SK-N-SH (cell line): ENCODE results near the gene HMX3. TPM values are rescaled to one million over a fixed set of nuclear protein-coding genes. Genes with fewer than 3 reads are reported as not detected.

Experiments
- CTCF ChIA-PET: fragments of 300-600, 350-600 bp; formaldehyde crosslinking; extraction: SDS; loops from one replicate; lab custom pipeline; 2021; lab: Yijun Ruan, JAX
- POLR2A ChIA-PET: fragments of 350-600 bp; sonication (Branson Sonifier 250); formaldehyde crosslinking; extraction: SDS; loops from one replicate; lab custom pipeline; 2020; ENCODE audit warnings: antibody characterized with exemption, inconsistent platforms; lab: Yijun Ruan, JAX
- DNase-seq: peaks from one replicate; pipeline ENCODE4 v3.0.0; 2012
- H2AFZ ChIP-seq: fragments of 200-600 bp; sonication (generic); 2 replicates; pipeline ENCODE4 v1.8.1; 2016; ENCODE audit warnings: antibody characterized with exemption, mild to moderate bottlenecking, low read depth
- H3F3A ChIP-seq: fragments of 200-600 bp; sonication (generic); replicated peaks from 2 replicates; pipeline ENCODE3; 2016; ENCODE audit warnings: antibody characterized with exemption, mild to moderate bottlenecking; ENCODE audit not compliant: insufficient read depth
- H3K27ac ChIP-seq, 2 experiments: fragments of 200-500 bp in 1 of 2; fragments of 200-600 bp in 1 of 2; sonication (Bioruptor generic) in 1 of 2; sonication (generic), shearing (Covaris generic) in 1 of 2; 2 replicates each; pipeline versions ENCODE4 v1.5.1 to v1.6.1; 2014 to 2016; ENCODE audit warnings: low read depth in 2 of 2, inconsistent platforms in 1 of 2, low read length in 1 of 2, mild to moderate bottlenecking in 1 of 2, mixed read lengths in 1 of 2
- H3K27me3 ChIP-seq: fragments of 200-600 bp; sonication (generic), shearing (Covaris generic); 2 replicates; pipeline ENCODE4 v1.6.1; 2016; ENCODE audit warnings: mixed run types; ENCODE audit not compliant: insufficient read depth
- H3K36me3 ChIP-seq, 2 experiments: fragments of 200-500 bp in 1 of 2; fragments of 200-600 bp in 1 of 2; sonication (Bioruptor generic) in 1 of 2; sonication (generic) in 1 of 2; replicated peaks in 1 of 2; 2 replicates each; pipeline versions ENCODE3 to v1.5.1; 2014 to 2016; ENCODE audit warnings: low read length in 1 of 2, mild to moderate bottlenecking in 1 of 2; ENCODE audit not compliant: insufficient read depth in 2 of 2, control insufficient read depth in 1 of 2
- H3K4me1 ChIP-seq, 2 experiments: fragments of 200-500 bp in 1 of 2; fragments of 200-600 bp in 1 of 2; sonication (Bioruptor generic) in 1 of 2; sonication (generic), shearing (Covaris generic) in 1 of 2; 2 replicates each; pipeline versions ENCODE4 v1.5.1 to v1.6.1; 2014 to 2016; ENCODE audit warnings: low read depth in 1 of 2, low read length in 1 of 2, mixed run types in 1 of 2; ENCODE audit not compliant: insufficient read depth in 2 of 2, control insufficient read depth in 1 of 2
- H3K4me2 ChIP-seq: fragments of 200-600 bp; sonication (generic), shearing (Covaris generic); 2 replicates; pipeline ENCODE4 v1.6.1; 2017; ENCODE audit warnings: mixed run types
- H3K4me3 ChIP-seq, 2 experiments: fragments of 200-500 bp in 1 of 2; fragments of 200-600 bp in 1 of 2; sonication (Bioruptor generic) in 1 of 2; sonication (generic), shearing (Covaris generic) in 1 of 2; 2 replicates each; pipeline versions ENCODE4 v1.5.1 to v1.8.1; 2014 to 2016; ENCODE audit warnings: low read depth in 2 of 2, inconsistent platforms in 1 of 2, low read length in 1 of 2, mild to moderate bottlenecking in 1 of 2, mixed read lengths in 1 of 2, moderate library complexity in 1 of 2
- H3K79me2 ChIP-seq: fragments of 200-600 bp; sonication (generic); 2 replicates; pipeline ENCODE4 v1.8.1; 2017; ENCODE audit warnings: mild to moderate bottlenecking; ENCODE audit not compliant: insufficient read depth
- H3K9ac ChIP-seq: fragments of 200-600 bp; sonication (generic); 2 replicates; pipeline ENCODE4 v1.6.1; 2017; ENCODE audit warnings: mixed run types
- H3K9me2 ChIP-seq: fragments of 200-600 bp; sonication (generic); 2 replicates; pipeline ENCODE4 v1.6.1; 2017; ENCODE audit warnings: mixed run types
- H3K9me3 ChIP-seq: fragments of 200-600 bp; sonication (generic); 2 replicates; pipeline ENCODE4 v1.6.1; 2017; ENCODE audit warnings: mixed run types, mild to moderate bottlenecking, moderate library complexity
- H4K20me1 ChIP-seq: fragments of 200-600 bp; sonication (generic); 2 replicates; pipeline ENCODE4 v1.6.1; 2017; ENCODE audit warnings: mild to moderate bottlenecking, mixed run types; ENCODE audit not compliant: insufficient read depth
- ELF1 ChIP-seq: IDR thresholded peaks from 2 replicates; pipeline ENCODE4 v1.4.0; 2012
- EZH2phosphoT487 ChIP-seq: fragments of 200-600 bp; sonication (generic); IDR thresholded peaks from 2 replicates; pipeline ENCODE4 v1.6.1; 2017; ENCODE audit warnings: low read depth, mixed run types, mild to moderate bottlenecking, antibody characterized with exemption, moderate library complexity, borderline replicate concordance
- FOSL2 ChIP-seq: IDR thresholded peaks from 2 replicates; pipeline ENCODE4 v1.4.0; 2012; ENCODE audit warnings: low read depth, mild to moderate bottlenecking, moderate library complexity, borderline replicate concordance
- FOXJ3 ChIP-seq: sonication (generic); formaldehyde crosslinking; IDR thresholded peaks from 2 replicates; pipeline ENCODE4 v1.5.1; 2020; ENCODE audit warnings: mild to moderate bottlenecking, missing genetic modification reagents
- NRF1 ChIP-seq: IDR thresholded peaks from 2 replicates; pipeline ENCODE4 v1.6.1; 2012; ENCODE audit warnings: low read depth, mild to moderate bottlenecking, low read length
- YY1 ChIP-seq: IDR thresholded peaks from 2 replicates; pipeline ENCODE4 v1.4.0; 2012; ENCODE audit warnings: low read depth, mild to moderate bottlenecking
- WGBS: methylation state at CpG from one replicate; pipeline ENCODE4 v1.1.6; 2017; ENCODE audit warnings: low lambda C conversion rate; 5-methylcytosine and 5-hydroxymethylcytosine counted together
- polyA plus RNA-seq, 3 experiments: library from polyadenylated mRNA; depleted of rRNA; stranded (reverse); fragments of >200 nt; gene quantifications; 2 replicates each; pipeline ENCODE4 v1.2.3, GENCODE V29; 2012
- TF ChIP-seq, protein P1 (sequence below): IDR thresholded peaks from 2 replicates; pipeline ENCODE4 v1.4.0; 2012; ENCODE audit warnings: low read depth
- TF ChIP-seq, protein P2 (sequence below): IDR thresholded peaks from 2 replicates; pipeline ENCODE4; 2012

The HMX3 gene
- polyA plus RNA-seq, 1 of the 3 experiments (the other 2 are of a cell fraction): not detected

DNA sequence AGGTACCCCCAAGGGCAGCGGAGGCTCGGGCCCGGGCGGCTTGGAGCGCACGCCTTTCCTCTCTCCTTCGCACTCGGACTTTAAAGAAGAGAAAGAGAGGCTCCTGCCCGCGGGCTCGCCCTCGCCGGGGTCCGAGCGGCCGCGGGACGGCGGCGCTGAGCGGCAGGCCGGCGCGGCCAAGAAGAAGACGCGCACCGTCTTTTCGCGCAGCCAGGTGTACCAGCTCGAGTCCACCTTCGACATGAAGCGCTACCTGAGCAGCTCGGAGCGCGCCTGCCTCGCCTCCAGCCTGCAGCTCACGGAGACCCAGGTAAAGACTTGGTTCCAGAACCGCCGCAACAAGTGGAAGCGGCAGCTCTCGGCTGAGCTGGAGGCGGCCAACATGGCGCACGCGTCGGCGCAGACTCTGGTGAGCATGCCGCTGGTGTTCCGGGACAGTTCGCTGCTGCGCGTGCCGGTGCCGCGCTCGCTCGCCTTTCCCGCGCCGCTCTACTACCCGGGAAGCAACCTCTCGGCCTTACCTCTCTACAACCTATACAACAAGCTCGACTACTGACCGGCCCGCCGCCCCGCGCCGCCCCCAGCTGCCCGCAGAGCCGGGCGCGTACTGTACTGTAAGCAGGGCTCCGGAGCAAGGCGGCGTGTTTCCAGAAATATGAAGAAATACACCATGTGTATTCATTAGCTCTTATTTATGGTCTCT, 13.9 kb downstream of the HMX3 start:
- H3K4me1 ChIP-seq: peaks cover 0 to 23% of the 10 kb centered on the region in 2 experiments; a peak in 2 of 4 replicates
- H3K27me3 ChIP-seq: peaks cover 80% of the 10 kb centered on the region
- no peaks in the 10 kb centered on the region for H4K20me1 ChIP-seq
- peak overlapping the region; percentile 79 for H3K4me2 ChIP-seq
- no peaks in the 10 kb centered on the region for H3K9me3 ChIP-seq
- H3K79me2 ChIP-seq: peaks cover 3% of the 10 kb centered on the region
- peak overlapping the region; percentile 78 for H2AFZ ChIP-seq
- ChIA-PET POLR2A (interaction anchor here (0.9 kb wide), 1 partner anchor 28 kb away, joined by 3 read pairs; no protein-coding TSS in a partner anchor), CTCF (interaction anchor here (1.0 to 2.8 kb wide), 6 partner anchors 10 to 412 kb away, joined by 3 to 22 read pairs (median 5); no protein-coding TSS in a partner anchor)
- no peaks in the 10 kb centered on the region for H3F3A ChIP-seq
- TF ChIP-seq YY1: peak; percentile 56
- TF ChIP-seq, protein P1, sequence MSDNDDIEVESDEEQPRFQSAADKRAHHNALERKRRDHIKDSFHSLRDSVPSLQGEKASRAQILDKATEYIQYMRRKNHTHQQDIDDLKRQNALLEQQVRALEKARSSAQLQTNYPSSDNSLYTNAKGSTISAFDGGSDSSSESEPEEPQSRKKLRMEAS: peak; percentile 19; the same call in 1 of the 2 replicates
- 0 out of 2 replicates have a peak, but pooled peaks have one; percentile 25 for TF ChIP-seq NRF1
- TF ChIP-seq, protein P2, sequence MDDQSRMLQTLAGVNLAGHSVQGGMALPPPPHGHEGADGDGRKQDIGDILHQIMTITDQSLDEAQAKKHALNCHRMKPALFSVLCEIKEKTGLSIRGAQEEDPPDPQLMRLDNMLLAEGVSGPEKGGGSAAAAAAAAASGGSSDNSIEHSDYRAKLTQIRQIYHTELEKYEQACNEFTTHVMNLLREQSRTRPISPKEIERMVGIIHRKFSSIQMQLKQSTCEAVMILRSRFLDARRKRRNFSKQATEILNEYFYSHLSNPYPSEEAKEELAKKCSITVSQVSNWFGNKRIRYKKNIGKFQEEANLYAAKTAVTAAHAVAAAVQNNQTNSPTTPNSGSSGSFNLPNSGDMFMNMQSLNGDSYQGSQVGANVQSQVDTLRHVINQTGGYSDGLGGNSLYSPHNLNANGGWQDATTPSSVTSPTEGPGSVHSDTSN: no peak
- no peak for TF ChIP-seq FOSL2
- peak overlapping the region; percentile 40 to 51 for H3K4me3 ChIP-seq
- no peaks in the 10 kb centered on the region for H3K9me2 ChIP-seq
- DNase-seq: peak; percentile 63
- H3K9ac ChIP-seq: no peak overlapping the region
- no peak overlapping the region for H3K27ac ChIP-seq
- WGBS: 25% methylated on average over 42 of the region's 76 CpGs
- H3K36me3 ChIP-seq: no peaks in the 10 kb centered on the region

DNA sequence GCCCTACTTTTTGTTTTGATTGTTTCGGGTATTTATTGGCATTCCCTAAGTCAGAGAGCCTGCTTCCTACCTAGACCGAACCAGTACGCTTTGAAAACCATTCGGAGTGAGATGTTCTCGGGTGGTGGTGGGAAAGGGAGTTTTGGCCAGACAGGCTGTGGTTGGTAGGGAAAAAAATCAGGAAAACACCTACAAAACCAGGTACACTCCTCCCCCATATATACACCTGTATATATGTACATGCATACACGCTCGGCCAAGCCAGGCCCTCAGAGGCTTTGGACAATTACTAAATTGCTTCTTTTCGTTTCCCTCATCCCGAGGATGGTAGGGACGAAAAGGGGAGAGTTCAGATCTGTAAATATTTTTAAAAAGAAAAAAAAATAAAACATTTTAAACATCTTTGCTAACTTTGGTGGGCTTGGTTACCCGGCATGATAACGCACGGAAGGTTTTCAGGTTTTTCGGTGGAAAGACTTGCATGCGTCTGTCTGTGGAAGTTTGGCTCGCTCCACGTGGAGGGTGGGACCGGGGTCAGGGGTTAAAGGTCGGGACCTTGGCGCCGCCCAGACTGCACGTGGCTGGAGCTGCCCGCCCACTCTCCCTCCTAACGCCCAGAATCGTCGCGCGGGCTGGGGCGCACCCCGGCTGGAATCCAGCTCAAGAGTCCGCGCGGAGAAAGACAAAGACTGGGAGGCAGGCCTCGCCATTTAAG, 14.7 kb downstream of the HMX3 start:
- peak; percentile 86; the same call in 1 of the 2 replicates for TF ChIP-seq EZH2phosphoT487
- TF ChIP-seq FOXJ3 (CRISPR knock-in tag): no peak
- no peak for TF ChIP-seq ELF1
- H2AFZ ChIP-seq: 0 out of 2 replicates have a peak overlapping the region, but pooled peaks have one; percentile 76
- 51% methylated on average over 19 of the region's 34 CpGs for WGBS
- peaks cover 10% of the 10 kb centered on the region for H3K79me2 ChIP-seq
- no peaks in the 10 kb centered on the region for H3K9me3 ChIP-seq
- POLR2A ChIA-PET: no interaction called here
- H3K27ac ChIP-seq: no peak overlapping the region
- H4K20me1 ChIP-seq: peaks cover 5% of the 10 kb centered on the region; the same call in 1 of the 2 replicates
- CTCF ChIA-PET: interaction anchor here (1.0 to 2.8 kb wide), 7 partner anchors 10 to 230 kb away, joined by 3 to 22 read pairs (median 7); no protein-coding TSS in a partner anchor
- peaks cover 1 to 29% of the 10 kb centered on the region in 2 experiments; a peak in 2 of 4 replicates for H3K4me1 ChIP-seq
- no peaks in the 10 kb centered on the region for H3K9me2 ChIP-seq
- peaks cover 73% of the 10 kb centered on the region for H3K27me3 ChIP-seq
- no peak for DNase-seq
- H3K36me3 ChIP-seq: peaks cover under 1 to 3% of the 10 kb centered on the region in 2 experiments
- no peaks in the 10 kb centered on the region for H3F3A ChIP-seq
- no peak overlapping the region for H3K9ac ChIP-seq
- peak overlapping the region; percentile 79 for H3K4me2 ChIP-seq
- H3K4me3 ChIP-seq: peak overlapping the region; percentile 40 to 51; a peak in 3 of 4 replicates
